Measurements from ENCODE around the gene SLC25A31.

SLC25A31 gene

DNA sequence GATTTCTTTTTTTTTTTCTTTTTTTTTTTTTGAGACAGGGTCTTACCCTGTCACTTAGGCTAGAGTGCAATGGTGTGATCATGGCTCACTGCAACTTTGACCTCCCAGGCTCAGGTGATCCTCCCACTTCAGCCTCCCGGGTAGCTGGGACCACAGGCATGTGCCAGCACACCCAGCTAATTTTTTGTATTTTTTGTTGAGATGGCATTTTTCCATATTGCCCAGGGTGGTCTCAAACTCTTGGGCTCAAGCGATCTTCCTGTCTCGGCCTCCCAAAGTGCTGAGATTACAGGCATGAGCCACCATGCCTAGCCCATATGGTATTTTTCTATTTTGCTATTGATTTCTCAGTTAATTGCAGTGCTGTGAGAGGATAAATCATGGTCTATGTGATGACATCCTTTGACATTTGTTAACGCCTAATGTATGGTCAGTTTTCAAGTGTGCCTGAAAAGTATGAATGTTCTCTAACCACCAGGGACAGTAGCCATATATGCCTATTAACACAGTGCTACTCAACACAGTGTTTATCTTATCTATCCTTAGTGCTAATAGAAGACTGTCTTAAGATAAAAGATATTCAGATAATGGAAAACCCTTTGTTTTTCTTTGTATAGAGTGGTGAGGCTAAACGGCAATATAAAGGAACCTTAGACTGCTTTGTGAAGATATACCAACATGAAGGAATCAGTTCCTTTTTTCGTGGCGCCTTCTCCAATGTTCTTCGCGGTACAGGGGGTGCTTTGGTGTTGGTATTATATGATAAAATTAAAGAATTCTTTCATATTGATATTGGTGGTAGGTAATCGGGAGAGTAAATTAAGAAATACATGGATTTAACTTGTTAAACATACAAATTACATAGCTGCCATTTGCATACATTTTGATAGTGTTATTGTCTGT, 42.8 kb downstream of the SLC25A31 start:
- Histone ChIP-seq H3K4me3 (replicated peaks; ENCODE audit: insufficient read depth, low read length) (no peak overlapping the region), H3K27me3 (ENCODE audit: insufficient read depth, poor library complexity, severe bottlenecking) (no peaks in the 10 kb centered on the region), H3K27ac (replicated peaks) (no peak overlapping the region)
- TF ChIP-seq POLR2AphosphoS5 (IDR thresholded peaks at IDR 0.05; ENCODE audit: low read depth) = no peak
- TF ChIP-seq, protein P1, sequence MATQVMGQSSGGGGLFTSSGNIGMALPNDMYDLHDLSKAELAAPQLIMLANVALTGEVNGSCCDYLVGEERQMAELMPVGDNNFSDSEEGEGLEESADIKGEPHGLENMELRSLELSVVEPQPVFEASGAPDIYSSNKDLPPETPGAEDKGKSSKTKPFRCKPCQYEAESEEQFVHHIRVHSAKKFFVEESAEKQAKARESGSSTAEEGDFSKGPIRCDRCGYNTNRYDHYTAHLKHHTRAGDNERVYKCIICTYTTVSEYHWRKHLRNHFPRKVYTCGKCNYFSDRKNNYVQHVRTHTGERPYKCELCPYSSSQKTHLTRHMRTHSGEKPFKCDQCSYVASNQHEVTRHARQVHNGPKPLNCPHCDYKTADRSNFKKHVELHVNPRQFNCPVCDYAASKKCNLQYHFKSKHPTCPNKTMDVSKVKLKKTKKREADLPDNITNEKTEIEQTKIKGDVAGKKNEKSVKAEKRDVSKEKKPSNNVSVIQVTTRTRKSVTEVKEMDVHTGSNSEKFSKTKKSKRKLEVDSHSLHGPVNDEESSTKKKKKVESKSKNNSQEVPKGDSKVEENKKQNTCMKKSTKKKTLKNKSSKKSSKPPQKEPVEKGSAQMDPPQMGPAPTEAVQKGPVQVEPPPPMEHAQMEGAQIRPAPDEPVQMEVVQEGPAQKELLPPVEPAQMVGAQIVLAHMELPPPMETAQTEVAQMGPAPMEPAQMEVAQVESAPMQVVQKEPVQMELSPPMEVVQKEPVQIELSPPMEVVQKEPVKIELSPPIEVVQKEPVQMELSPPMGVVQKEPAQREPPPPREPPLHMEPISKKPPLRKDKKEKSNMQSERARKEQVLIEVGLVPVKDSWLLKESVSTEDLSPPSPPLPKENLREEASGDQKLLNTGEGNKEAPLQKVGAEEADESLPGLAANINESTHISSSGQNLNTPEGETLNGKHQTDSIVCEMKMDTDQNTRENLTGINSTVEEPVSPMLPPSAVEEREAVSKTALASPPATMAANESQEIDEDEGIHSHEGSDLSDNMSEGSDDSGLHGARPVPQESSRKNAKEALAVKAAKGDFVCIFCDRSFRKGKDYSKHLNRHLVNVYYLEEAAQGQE (IDR thresholded peaks at IDR 0.05; ENCODE audit: insufficient replicate concordance, low read depth) = no peak
- no peak for TF ChIP-seq SPI1 (IDR thresholded peaks at IDR 0.05; ENCODE audit: borderline replicate concordance, low read depth)
- TF ChIP-seq, protein P2, sequence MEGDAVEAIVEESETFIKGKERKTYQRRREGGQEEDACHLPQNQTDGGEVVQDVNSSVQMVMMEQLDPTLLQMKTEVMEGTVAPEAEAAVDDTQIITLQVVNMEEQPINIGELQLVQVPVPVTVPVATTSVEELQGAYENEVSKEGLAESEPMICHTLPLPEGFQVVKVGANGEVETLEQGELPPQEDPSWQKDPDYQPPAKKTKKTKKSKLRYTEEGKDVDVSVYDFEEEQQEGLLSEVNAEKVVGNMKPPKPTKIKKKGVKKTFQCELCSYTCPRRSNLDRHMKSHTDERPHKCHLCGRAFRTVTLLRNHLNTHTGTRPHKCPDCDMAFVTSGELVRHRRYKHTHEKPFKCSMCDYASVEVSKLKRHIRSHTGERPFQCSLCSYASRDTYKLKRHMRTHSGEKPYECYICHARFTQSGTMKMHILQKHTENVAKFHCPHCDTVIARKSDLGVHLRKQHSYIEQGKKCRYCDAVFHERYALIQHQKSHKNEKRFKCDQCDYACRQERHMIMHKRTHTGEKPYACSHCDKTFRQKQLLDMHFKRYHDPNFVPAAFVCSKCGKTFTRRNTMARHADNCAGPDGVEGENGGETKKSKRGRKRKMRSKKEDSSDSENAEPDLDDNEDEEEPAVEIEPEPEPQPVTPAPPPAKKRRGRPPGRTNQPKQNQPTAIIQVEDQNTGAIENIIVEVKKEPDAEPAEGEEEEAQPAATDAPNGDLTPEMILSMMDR (IDR thresholded peaks at IDR 0.05; ENCODE audit: insufficient read depth, low read length) = no peak
- TF ChIP-seq GABPA (IDR thresholded peaks at IDR 0.05; ENCODE audit: low read depth) = no peak
- DNase-seq (ENCODE audit: low read depth in 1 of 2, low spot score in 1 of 2) = no peak

DNA sequence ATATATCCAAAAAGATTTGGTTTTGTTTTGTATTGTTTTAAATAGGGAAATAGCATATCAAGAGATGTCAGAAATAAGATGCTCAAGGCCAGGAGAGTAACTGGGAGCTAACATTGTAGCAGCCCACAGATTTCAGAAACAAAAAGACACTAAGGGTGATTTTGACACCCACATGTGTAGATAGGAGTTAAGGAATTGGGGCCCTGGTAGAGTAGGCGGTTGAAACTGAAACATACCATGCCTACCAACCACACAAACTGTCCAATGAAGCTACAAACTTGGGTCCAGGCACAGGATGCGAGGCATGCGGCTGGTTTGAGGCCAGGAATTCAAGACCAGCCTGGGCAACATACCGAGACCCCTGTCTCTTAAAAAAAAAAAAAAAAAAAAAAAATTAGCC, 45.6 kb downstream of the SLC25A31 start:
- H3K27ac ChIP-seq (replicated peaks) = no peak overlapping the region
- TF ChIP-seq SPI1 (IDR thresholded peaks at IDR 0.05; ENCODE audit: borderline replicate concordance, low read depth) (no peak), POLR2AphosphoS5 (IDR thresholded peaks at IDR 0.05; ENCODE audit: low read depth) (no peak), GABPA (IDR thresholded peaks at IDR 0.05; ENCODE audit: low read depth) (no peak)
- TF ChIP-seq, protein P1 (IDR thresholded peaks at IDR 0.05; ENCODE audit: insufficient replicate concordance, low read depth) = no peak
- TF ChIP-seq, protein P2 (IDR thresholded peaks at IDR 0.05; ENCODE audit: insufficient read depth, low read length) = no peak
- H3K27me3 ChIP-seq (ENCODE audit: insufficient read depth, poor library complexity, severe bottlenecking) = no peaks in the 10 kb centered on the region
- DNase-seq (ENCODE audit: low read depth in 1 of 2, low spot score in 1 of 2) = no peak
- no peak overlapping the region for H3K4me3 ChIP-seq (replicated peaks; ENCODE audit: insufficient read depth, low read length)

DNA sequence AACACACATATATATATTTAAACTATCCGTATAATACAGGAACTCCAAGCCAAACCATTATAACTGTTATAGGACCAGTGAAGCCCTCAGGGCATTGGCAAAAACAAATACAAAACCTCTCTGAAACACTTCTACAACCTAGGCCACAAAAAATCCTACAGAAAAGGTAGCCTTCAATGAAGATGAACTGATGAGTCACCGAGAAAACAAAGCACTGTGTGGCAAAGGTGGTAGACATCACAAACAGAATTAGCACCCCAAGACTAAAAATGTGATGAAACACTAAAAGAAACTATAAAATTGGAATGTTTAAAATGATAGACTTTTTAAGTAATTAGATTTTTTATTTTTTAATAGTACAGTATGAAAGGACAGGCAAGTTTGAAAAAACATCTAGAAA, 46.4 kb downstream of the SLC25A31 start:
- no peak for DNase-seq (ENCODE audit: low read depth in 1 of 2, low spot score in 1 of 2)
- Histone ChIP-seq H3K27me3 (ENCODE audit: insufficient read depth, poor library complexity, severe bottlenecking) (no peaks in the 10 kb centered on the region), H3K4me3 (replicated peaks; ENCODE audit: insufficient read depth, low read length) (no peak overlapping the region), H3K27ac (replicated peaks) (no peak overlapping the region)
- TF ChIP-seq GABPA (IDR thresholded peaks at IDR 0.05; ENCODE audit: low read depth) = no peak
- no peak for TF ChIP-seq SPI1 (IDR thresholded peaks at IDR 0.05; ENCODE audit: borderline replicate concordance, low read depth)
- TF ChIP-seq POLR2AphosphoS5 (IDR thresholded peaks at IDR 0.05; ENCODE audit: low read depth) = no peak
- TF ChIP-seq, protein P1 (IDR thresholded peaks at IDR 0.05; ENCODE audit: insufficient replicate concordance, low read depth) = no peak
- TF ChIP-seq, protein P2 (IDR thresholded peaks at IDR 0.05; ENCODE audit: insufficient read depth, low read length) = no peak
